Stimulated activated CD4-positive, alpha-beta T cell treated with anti-CD3 and anti-CD28 coated beads, Interleukin-12 subunit alpha, Interleukin-12 subunit beta, amount 100 ng/mL, for 4 hours (primary cell): ENCODE results near the gene RSL1D1.

Source experiments
- DNase-seq: peaks from one replicate; pipeline ENCODE4 v3.0.0-alpha.2; 2020

Gene RSL1D1

GRCh38 chr16:11851294-11852091 lies at the start of gene RSL1D1:
Gene RSL1D1, minus strand, starts transcription at chr16:11851542. Its CDS starts 30 bp downstream, at chr16:11851512.
- DNase-seq: peak; percentile 88

- DNase-seq: no peak
Measured at GRCh38 chr16:11901091-11901490, 49.7 kb upstream of the RSL1D1 start.

GRCh38 chr16:11896486-11897176 lies 45.3 kb upstream of the RSL1D1 start:
- DNase-seq: no peak

- no peak for DNase-seq
Measured at GRCh38 chr16:11893571-11893970, 42.2 kb upstream of the RSL1D1 start.

DNA sequence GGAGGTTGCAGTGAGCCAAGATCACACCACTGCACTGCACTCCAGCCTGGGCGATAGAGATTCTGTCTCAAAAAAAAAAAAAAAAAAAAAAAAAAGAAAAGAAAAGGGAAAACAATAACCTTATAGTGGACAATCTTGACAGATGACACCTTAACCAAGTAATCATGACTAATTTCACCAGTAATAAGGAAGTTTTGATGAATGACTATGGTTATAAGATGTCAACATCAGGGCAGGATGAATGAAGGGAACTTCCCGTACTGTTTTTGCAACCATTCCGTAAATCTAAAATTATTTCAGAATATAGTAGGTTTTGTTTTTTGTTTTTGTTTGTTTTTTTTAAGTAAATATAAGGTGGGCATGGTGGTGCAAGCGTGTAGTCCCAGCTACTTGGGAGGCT lies 41.4 kb upstream of the RSL1D1 start:
- no peak for DNase-seq

GRCh38 chr16:11890231-11890965 lies 39.1 kb upstream of the RSL1D1 start:
- no peak for DNase-seq

GRCh38 chr16:11886881-11887280 lies 35.5 kb upstream of the RSL1D1 start:
- no peak for DNase-seq

GRCh38 chr16:11884035-11884434 lies 32.7 kb upstream of the RSL1D1 start:
- DNase-seq: no peak

GRCh38 chr16:11880007-11880406 lies 28.7 kb upstream of the RSL1D1 start:
- no peak for DNase-seq

DNA sequence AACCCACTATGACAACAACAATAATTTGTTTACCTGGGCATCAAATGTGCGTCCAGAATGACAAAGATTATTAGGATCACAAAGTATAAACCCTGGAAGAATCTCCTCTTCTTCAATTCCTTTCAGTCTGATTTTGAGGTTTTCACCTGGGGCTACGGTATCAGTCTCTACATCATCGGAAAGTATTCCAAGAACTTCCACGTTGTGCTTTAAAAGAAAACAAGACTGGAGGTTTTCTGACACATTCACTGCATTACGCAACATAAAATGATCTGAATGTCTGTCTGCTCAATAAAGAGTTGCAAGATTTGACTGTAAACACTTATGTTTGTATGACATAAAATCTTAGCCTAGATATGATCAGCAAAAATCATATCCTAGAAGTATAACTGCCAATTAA lies 26.0 kb upstream of the RSL1D1 start:
- DNase-seq: no peak

GRCh38 chr16:11876306-11876705 lies 25.0 kb upstream of the RSL1D1 start:
- no peak for DNase-seq

- DNase-seq: no peak
Measured at GRCh38 chr16:11875721-11876120, 24.4 kb upstream of the RSL1D1 start.

GRCh38 chr16:11871193-11871592 lies 19.9 kb upstream of the RSL1D1 start:
- no peak for DNase-seq

DNA sequence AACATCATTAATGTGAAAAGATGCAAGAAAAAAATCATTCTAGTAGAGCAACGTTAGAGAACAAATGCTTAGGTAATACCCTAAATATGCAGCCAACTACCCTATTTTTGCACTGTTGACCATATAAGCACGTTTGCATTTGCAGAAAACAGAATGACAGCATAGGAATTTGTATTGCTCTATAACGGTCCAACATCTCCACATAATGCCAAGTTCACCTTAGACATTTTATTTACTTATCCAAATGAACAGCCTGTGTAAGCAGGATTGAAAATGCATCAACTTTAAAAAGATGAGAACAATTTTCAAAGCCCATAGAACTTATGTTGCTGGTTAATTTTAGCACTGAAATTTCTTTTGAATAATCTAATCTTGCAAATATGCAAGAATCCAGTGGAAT lies 19.1 kb upstream of the RSL1D1 start:
- DNase-seq: no peak

GRCh38 chr16:11869353-11870228 lies 18.2 kb upstream of the RSL1D1 start:
- no peak for DNase-seq

- no peak for DNase-seq
Measured at GRCh38 chr16:11868412-11868980, 17.2 kb upstream of the RSL1D1 start.

DNA sequence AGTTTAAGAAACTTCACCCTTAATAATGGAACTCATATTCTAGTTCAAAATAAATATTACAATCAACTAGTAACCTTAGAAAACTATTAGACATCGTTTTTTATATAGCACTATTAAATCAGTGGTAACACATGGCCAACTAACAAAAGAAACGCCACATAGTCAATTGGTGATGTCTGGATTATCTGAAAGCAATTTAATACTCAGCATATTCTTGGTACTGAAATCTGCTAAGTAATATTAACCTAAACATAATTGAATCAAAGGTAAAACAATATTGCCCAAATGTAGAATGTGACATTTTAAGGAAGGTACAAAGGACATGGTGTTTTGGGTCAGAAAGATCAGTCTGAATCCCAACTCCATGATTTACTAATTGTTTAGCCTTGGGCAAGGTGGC lies 11.1 kb upstream of the RSL1D1 start:
- DNase-seq: no peak

DNA sequence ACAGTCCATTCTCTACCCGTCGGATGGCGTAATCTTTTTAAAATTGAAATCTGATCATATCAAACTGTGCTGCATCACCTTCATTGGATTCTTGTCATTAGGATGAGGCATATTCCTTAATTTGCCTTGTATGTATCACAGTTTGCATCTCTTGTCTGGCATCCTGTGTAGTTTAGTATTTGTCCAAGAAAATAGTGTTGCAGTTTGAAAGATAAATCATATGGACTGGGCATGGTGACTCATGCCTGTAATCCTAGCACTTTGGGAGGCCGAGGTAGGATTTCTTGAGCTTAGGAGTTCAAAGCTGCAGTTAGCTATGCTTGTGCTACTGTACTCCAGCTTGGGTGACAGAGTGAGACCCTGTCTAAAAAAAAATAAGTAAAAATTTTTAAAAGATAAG lies 5.8 kb upstream of the RSL1D1 start:
- no peak for DNase-seq

GRCh38 chr16:11852092-11852809 lies 909 bp upstream of the RSL1D1 start:
- no peak for DNase-seq

- no peak for DNase-seq
Measured at GRCh38 chr16:11848842-11849241, 2.5 kb downstream of the RSL1D1 start.

GRCh38 chr16:11844499-11844898 lies 6.8 kb downstream of the RSL1D1 start:
- no peak for DNase-seq

GRCh38 chr16:11843861-11844260 lies 7.5 kb downstream of the RSL1D1 start:
- DNase-seq: no peak
